Measurements from ENCODE around the gene ACTN3. TPM values are rescaled to one million over a fixed set of nuclear protein-coding genes. Genes with fewer than 3 reads are reported as not detected.
A peak's percentile ranks its signal among the peaks of the same experiment; 100 is the strongest.

The ACTN3 gene
- total RNA-seq (under 1 TPM; 0.14 to 0.22 TPM), total RNA-seq (0 to 0.99 (median 0.13) reads per million in 172 experiments)
- 0.15 TPM for polyA plus RNA-seq (2013, experiment 1 of 2)
- polyA plus RNA-seq (2013, experiment 2 of 2), result 0.39 TPM

DNA sequence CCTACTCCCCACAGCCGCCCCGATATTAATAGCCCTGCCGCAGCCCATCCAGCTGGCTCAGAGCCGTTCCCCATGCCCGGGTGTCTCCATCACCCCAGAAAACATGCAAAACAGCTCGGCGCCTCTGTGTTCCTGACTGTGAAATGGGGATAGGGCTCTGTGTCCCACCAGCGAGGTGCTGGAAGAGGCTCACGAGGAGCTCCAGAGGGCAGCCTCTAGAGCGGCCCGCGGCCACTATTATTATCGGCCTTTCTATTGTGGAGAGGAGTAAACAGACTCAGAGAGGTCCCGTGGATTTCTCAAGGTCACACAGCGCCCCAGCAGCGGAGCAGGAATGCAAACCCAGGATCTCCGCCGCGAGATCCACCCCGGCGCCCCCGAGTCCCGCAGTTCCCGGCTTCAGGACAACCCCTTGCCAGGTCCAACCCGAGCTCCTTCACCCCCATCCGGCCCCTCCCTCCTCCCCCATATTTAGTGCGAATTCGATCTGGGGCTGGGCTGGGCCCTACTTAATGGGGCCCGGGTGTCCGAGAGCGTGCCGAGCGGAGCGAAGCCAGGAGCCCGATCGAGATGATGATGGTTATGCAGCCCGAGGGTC lies at the start of gene ACTN3:
Gene ACTN3, plus strand, starts transcription at position 536 of the 598 bp plus-strand sequence. Its CDS starts 35 bp downstream, at position 571.
- Histone ChIP-seq H3K9me3 (ENCODE audit: control insufficient read depth in 1 of 2, insufficient read depth in 1 of 2, low read length in 2 of 2) (no peaks in the 10 kb centered on the region), H3K36me3 (ENCODE audit: insufficient read depth, low read length) (peaks cover 15% of the 10 kb centered on the region), H3K4me1 (ENCODE audit: insufficient read depth, low read length) (peaks cover 44% of the 10 kb centered on the region), H3K27ac (ENCODE audit: low read depth in 1 of 2, low read length in 2 of 2) (peak within 1 kb of the TSS; percentile 69 to 70), H3K4me3 (ENCODE audit: low read length) (peak within 1 kb of the TSS; percentile 76), H3K27me3 (ENCODE audit: control insufficient read depth in 1 of 2, insufficient read depth in 2 of 2, low read length in 2 of 2) (no peaks in the 10 kb centered on the region)
- CTCF ChIA-PET, result interaction anchor here (1.7 to 1.9 kb wide), 2 partner anchors 108 to 132 kb away, joined by 6 to 12 read pairs; partner anchors contain the start of genes MRPL11 and RBM4B
- Mint-ChIP-seq H3K4me3 (peak within 1 kb of the TSS; percentile 90), H3K36me3 (ENCODE audit: low read depth) (peaks cover 22% of the 10 kb centered on the region), H3K4me1 (ENCODE audit: low read depth) (peaks cover 36% of the 10 kb centered on the region), H3K9me3 (no peaks in the 10 kb centered on the region), H3K27me3 (no peaks in the 10 kb centered on the region), H3K27ac (peak within 1 kb of the TSS; percentile 75)
- ATAC-seq (ENCODE audit: poor library complexity) (no peak), DNase-seq (peak in 4 of 14 experiments; percentile 11 to 49 (median 32))
- intact Hi-C loops (cut with DNase I, micrococcal nuclease), result loop anchor here (2.0 kb wide), 2 partner anchors 66 to 80 kb away; partner anchors contain the start of genes DPP3 (in 1 of the 2) and PELI3 (in 1 of the 2)
- POLR2A ChIA-PET, result interaction anchor here (0.9 to 4.8 kb wide), 17 partner anchors 9 to 693 kb away, joined by 3 to 26 read pairs (median 7); partner anchors contain the start of genes BBS1, CTSF, DPP3 and MRPL11
- TF ChIP-seq, protein P1, sequence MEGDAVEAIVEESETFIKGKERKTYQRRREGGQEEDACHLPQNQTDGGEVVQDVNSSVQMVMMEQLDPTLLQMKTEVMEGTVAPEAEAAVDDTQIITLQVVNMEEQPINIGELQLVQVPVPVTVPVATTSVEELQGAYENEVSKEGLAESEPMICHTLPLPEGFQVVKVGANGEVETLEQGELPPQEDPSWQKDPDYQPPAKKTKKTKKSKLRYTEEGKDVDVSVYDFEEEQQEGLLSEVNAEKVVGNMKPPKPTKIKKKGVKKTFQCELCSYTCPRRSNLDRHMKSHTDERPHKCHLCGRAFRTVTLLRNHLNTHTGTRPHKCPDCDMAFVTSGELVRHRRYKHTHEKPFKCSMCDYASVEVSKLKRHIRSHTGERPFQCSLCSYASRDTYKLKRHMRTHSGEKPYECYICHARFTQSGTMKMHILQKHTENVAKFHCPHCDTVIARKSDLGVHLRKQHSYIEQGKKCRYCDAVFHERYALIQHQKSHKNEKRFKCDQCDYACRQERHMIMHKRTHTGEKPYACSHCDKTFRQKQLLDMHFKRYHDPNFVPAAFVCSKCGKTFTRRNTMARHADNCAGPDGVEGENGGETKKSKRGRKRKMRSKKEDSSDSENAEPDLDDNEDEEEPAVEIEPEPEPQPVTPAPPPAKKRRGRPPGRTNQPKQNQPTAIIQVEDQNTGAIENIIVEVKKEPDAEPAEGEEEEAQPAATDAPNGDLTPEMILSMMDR (IDR thresholded peaks at IDR 0.05), result no peak

DNA sequence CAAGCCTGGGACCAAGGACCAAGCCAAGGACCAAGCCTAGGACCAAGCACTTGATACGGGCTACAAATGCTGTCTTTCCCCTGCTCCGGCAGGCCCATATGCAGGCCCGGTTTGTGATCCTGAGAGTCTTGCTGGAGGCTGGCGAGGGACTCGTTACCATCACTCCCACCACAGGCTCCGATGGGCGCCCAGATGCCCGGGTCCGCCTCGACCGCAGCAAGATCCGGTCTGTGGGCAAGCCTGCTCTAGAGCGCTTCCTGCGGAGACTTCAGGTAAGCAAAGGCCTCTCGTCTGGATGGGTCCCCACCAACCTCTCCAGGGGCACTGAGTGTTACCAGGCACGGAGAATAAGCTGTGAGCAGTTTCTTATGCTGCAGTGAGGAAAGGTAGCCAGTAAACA lies 49.5 kb upstream of the ACTN3 start:
- CTCF ChIA-PET, result no interaction called here
- ATAC-seq (ENCODE audit: poor library complexity), result no peak

DNA sequence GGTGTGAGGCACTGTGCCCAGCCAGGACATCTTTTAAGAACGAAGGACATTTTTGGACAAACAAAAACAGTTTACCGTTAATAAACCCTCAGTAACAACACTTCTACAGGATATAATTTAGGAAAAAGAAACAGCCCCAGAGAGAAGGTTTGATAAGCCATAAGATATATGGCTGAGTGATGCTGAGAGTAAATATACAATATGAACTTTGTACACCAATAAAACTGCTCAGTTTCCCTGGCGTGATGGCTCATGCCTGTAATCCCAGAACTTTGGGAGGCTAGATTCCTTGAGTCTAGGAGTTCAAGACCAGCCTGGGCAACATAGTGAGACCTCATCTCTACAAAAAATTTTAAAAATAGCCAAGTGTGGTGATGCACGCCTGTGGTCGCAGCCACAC lies 48.2 kb upstream of the ACTN3 start:
- Mint-ChIP-seq H3K4me3 (no peak overlapping the region), H3K27ac (no peak overlapping the region), H3K36me3 (ENCODE audit: low read depth) (peaks cover 41% of the 10 kb centered on the region), H3K27me3 (no peaks in the 10 kb centered on the region), H3K4me1 (ENCODE audit: low read depth) (no peaks in the 10 kb centered on the region), H3K9me3 (no peaks in the 10 kb centered on the region)
- no peaks in the 10 kb centered on the region for H3K4me1 ChIP-seq (ENCODE audit: insufficient read depth, low read length)
- TF ChIP-seq, protein P1 (IDR thresholded peaks at IDR 0.05), result no peak
- no peak overlapping the region for H3K4me3 ChIP-seq (ENCODE audit: low read length)
- no peak overlapping the region for H3K27ac ChIP-seq (ENCODE audit: low read depth in 1 of 2, low read length in 2 of 2)
- DNase-seq (no peak), ATAC-seq (ENCODE audit: poor library complexity) (no peak)
- peaks cover 33% of the 10 kb centered on the region for H3K36me3 ChIP-seq (ENCODE audit: insufficient read depth, low read length)
- CTCF ChIA-PET, result no interaction called here
- H3K27me3 ChIP-seq (ENCODE audit: control insufficient read depth in 1 of 2, insufficient read depth in 2 of 2, low read length in 2 of 2), result no peaks in the 10 kb centered on the region
- H3K9me3 ChIP-seq (ENCODE audit: control insufficient read depth in 1 of 2, insufficient read depth in 1 of 2, low read length in 2 of 2), result no peaks in the 10 kb centered on the region
- intact Hi-C loops (cut with DNase I, micrococcal nuclease), result no loop called here
- POLR2A ChIA-PET, result no interaction called here

More for the DNA sequence above, 49.5 kb upstream of the ACTN3 start:
- Histone ChIP-seq H3K4me1 (ENCODE audit: insufficient read depth, low read length) (no peaks in the 10 kb centered on the region), H3K36me3 (ENCODE audit: insufficient read depth, low read length) (peaks cover 44% of the 10 kb centered on the region), H3K27me3 (ENCODE audit: control insufficient read depth in 1 of 2, insufficient read depth in 2 of 2, low read length in 2 of 2) (no peaks in the 10 kb centered on the region), H3K9me3 (ENCODE audit: control insufficient read depth in 1 of 2, insufficient read depth in 1 of 2, low read length in 2 of 2) (no peaks in the 10 kb centered on the region), H3K27ac (ENCODE audit: low read depth in 1 of 2, low read length in 2 of 2) (no peak overlapping the region), H3K4me3 (ENCODE audit: low read length) (no peak overlapping the region)
- peaks cover 48% of the 10 kb centered on the region for H3K36me3 Mint-ChIP-seq (ENCODE audit: low read depth)
- intact Hi-C loops (cut with DNase I, micrococcal nuclease), result no loop called here
- DNase-seq, result no peak
- POLR2A ChIA-PET, result no interaction called here
- no peaks in the 10 kb centered on the region for H3K4me1 Mint-ChIP-seq (ENCODE audit: low read depth)
- TF ChIP-seq, protein P1 (IDR thresholded peaks at IDR 0.05), result no peak
- H3K27ac Mint-ChIP-seq, result no peak overlapping the region
- H3K4me3 Mint-ChIP-seq, result no peak overlapping the region
- H3K9me3 Mint-ChIP-seq, result no peaks in the 10 kb centered on the region
- no peaks in the 10 kb centered on the region for H3K27me3 Mint-ChIP-seq

Measured in CD4-positive, alpha-beta T cell (primary cell).